HepG2 (cell line): ENCODE data around the gene DUSP16. TPM values are rescaled to one million over a fixed set of nuclear protein-coding genes. Genes with fewer than 3 reads are reported as not detected.

Experiments
- ATAC-seq: fragments of 200-7000 bp; cut with Tn5 transposase; 3 replicates; pipeline ENCODE4 v1.9.1; 2020; ENCODE audit warnings: mild to moderate bottlenecking, moderate library complexity
- BruUV-seq: library from RNA; stranded (reverse); fragments of 400-500 nt; replicated peaks from 2 replicates; lab custom pipeline; 2021; lab: Mats Ljungman, UMichigan
- CTCF ChIA-PET: fragments of 300-600 bp; formaldehyde crosslinking; extraction: SDS; loops from one replicate; lab custom pipeline; 2021; ENCODE audit warnings: low total read pairs, inconsistent platforms, low intra/inter-chr PET ratio; lab: Yijun Ruan, JAX
- POLR2A ChIA-PET: fragments of 350-600 bp; sonication (Branson Sonifier 250); formaldehyde crosslinking; loops from one replicate; lab custom pipeline; 2020; ENCODE audit warnings: antibody characterized with exemption, inconsistent platforms; lab: Yijun Ruan, JAX
- DNase-seq: peaks from one replicate; pipeline ENCODE4 v3.0.0-alpha.2; 2015; ENCODE audit warnings: low spot score
- FAIRE-seq: peaks from 3 replicates; lab custom pipeline; 2011; peaks lifted over from hg19 to GRCh38; lab: Jason Lieb, UNC
- H2AFZ ChIP-seq: one replicate; pipeline ENCODE4 v1.6.1; 2011; ENCODE audit warnings: low read length, inconsistent platforms
- H3K27ac ChIP-seq: fragments of 300-600 bp; 3 replicates; pipeline ENCODE4 v1.8.0; 2011; ENCODE audit warnings: mixed run types, mild to moderate bottlenecking, mixed read lengths, low read length, inconsistent platforms; ENCODE audit not compliant: insufficient read depth; ENCODE audit errors: extremely low read length
- H3K27me3 ChIP-seq, 2 experiments: fragments of 200-600 bp in 1 of 2; 2 replicates in 1 of 2; 3 replicates in 1 of 2; pipeline versions ENCODE4 v1.6.0 to v1.8.0; 2011; ENCODE audit warnings: low read length in 2 of 2, mild to moderate bottlenecking in 2 of 2, moderate library complexity in 2 of 2, inconsistent platforms in 1 of 2; ENCODE audit not compliant: insufficient read depth in 2 of 2, control insufficient read depth in 1 of 2
- H3K36me3 ChIP-seq, 2 experiments: fragments of 200-600 bp in 1 of 2; replicated peaks in 1 of 2; 2 replicates in 1 of 2; 3 replicates in 1 of 2; pipeline versions ENCODE4 v1.5.1 to v1.8.0; 2011; ENCODE audit warnings: low read length in 2 of 2, inconsistent platforms in 1 of 2; ENCODE audit not compliant: insufficient read depth in 2 of 2, control insufficient read depth in 1 of 2
- H3K4me1 ChIP-seq: 2 replicates; pipeline ENCODE4 v1.5.1; 2012; ENCODE audit warnings: low read length, inconsistent platforms; ENCODE audit not compliant: insufficient read depth
- H3K4me2 ChIP-seq: 2 replicates; pipeline ENCODE4 v1.6.0; 2011; ENCODE audit warnings: low read depth, low read length, inconsistent platforms
- H3K4me3 ChIP-seq, 3 experiments: fragments of 200-600 bp in 1 of 3; sonication (generic), shearing (Covaris generic) in 1 of 3; replicated peaks in 1 of 3; 2 replicates each; pipeline ENCODE4 v1.5.1; 2011 to 2016; ENCODE audit warnings: low read length in 3 of 3, inconsistent platforms in 2 of 3, low read depth in 2 of 3, mild to moderate bottlenecking in 2 of 3, control low read depth in 1 of 3, mixed read lengths in 1 of 3; ENCODE audit not compliant: insufficient read depth in 1 of 3
- H3K79me2 ChIP-seq: one replicate; pipeline ENCODE4 v1.6.1; 2011; ENCODE audit warnings: low read length, inconsistent platforms; ENCODE audit not compliant: insufficient read depth
- H3K9ac ChIP-seq: 2 replicates; pipeline ENCODE4 v1.6.0; 2011; ENCODE audit warnings: mild to moderate bottlenecking, low read depth, low read length, inconsistent platforms; ENCODE audit not compliant: insufficient read depth
- H3K9me3 ChIP-seq: 2 replicates; pipeline ENCODE4 v1.5.1; 2012; ENCODE audit warnings: mild to moderate bottlenecking, low read length
- H4K20me1 ChIP-seq: 2 replicates; pipeline ENCODE4 v1.6.0; 2011; ENCODE audit warnings: inconsistent platforms, mild to moderate bottlenecking, low read length, moderate library complexity; ENCODE audit not compliant: insufficient read depth
- PAF1 ChIP-seq: IDR thresholded peaks from 2 replicates; pipeline ENCODE4 v1.6.1; 2016; ENCODE audit warnings: missing genetic modification reagents, missing compliant biosample characterization
- PLRG1 ChIP-seq: fragments of 450-650 bp; conservative IDR thresholded peaks from 2 replicates; pipeline ENCODE4 v1.6.1; 2016
- SPEN ChIP-seq: sonication (generic); formaldehyde crosslinking; IDR thresholded peaks from 2 replicates; pipeline ENCODE4 v1.5.1; 2020; ENCODE audit warnings: low read depth, mild to moderate bottlenecking, missing genetic modification reagents
- TSC22D2 ChIP-seq: sonication (generic); formaldehyde crosslinking; IDR thresholded peaks from 2 replicates; pipeline ENCODE4 v1.5.1; 2020; ENCODE audit warnings: missing genetic modification reagents, mild to moderate bottlenecking, borderline replicate concordance
- ZFP62 ChIP-seq: sonication (generic); formaldehyde crosslinking; IDR thresholded peaks from 2 replicates; pipeline ENCODE4 v1.4.0; 2020; ENCODE audit warnings: missing genetic modification reagents
- ZNF251 ChIP-seq: sonication (generic); formaldehyde crosslinking; IDR thresholded peaks from 2 replicates; pipeline ENCODE4 v1.9.0; 2021; ENCODE audit warnings: mild to moderate bottlenecking, missing genetic modification reagents
- ZNF296 ChIP-seq: sonication (generic); formaldehyde crosslinking; conservative IDR thresholded peaks from 2 replicates; pipeline ENCODE4 v1.5.0; 2020; ENCODE audit warnings: mild to moderate bottlenecking, missing genetic modification reagents
- ZNF781 ChIP-seq: sonication (generic); formaldehyde crosslinking; IDR thresholded peaks from 2 replicates; pipeline ENCODE4 v1.5.1; 2020; ENCODE audit warnings: borderline replicate concordance, mild to moderate bottlenecking, missing genetic modification reagents; ENCODE audit errors: not compliant biosample characterization
- WGBS: methylation state at CpG from one replicate; pipeline ENCODE4 v1.1.6; 2017; ENCODE audit warnings: low lambda C conversion rate; 5-methylcytosine and 5-hydroxymethylcytosine counted together
- in situ Hi-C: cut with HindIII; loops from 2 replicates; pipeline ENCODE4 v1.10.0; 2017; ENCODE audit warnings: low pct_unique_long_range_greater_than_20kb; ENCODE audit not compliant: extremely low pct_ligation_motif_present
- intact Hi-C: fragments of 100-400 bp; cut with micrococcal nuclease; formaldehyde crosslinking; loops from one replicate; pipeline ENCODE4 v1.10.0; 2022; ENCODE audit not compliant: unreplicated experiment
- polyA plus RNA-seq, 8 experiments: library from polyadenylated mRNA; depleted of rRNA in 3 of 8; stranded (reverse) in 7 of 8; unstranded in 1 of 8; fragments of >200 nt; fragmentation: Illumina TruSeq in 4 of 8; extraction: Trizol in 4 of 8; gene quantifications; 2 replicates each; pipeline versions ENCODE4 v1.2.1 to v1.2.3, GENCODE V29; 2011 to 2016; ENCODE audit warnings: low read depth in 4 of 8, missing spikeins in 1 of 8, mixed read lengths in 1 of 8; ENCODE audit not compliant: insufficient read depth in 1 of 8
- total RNA-seq, 5 experiments: library from RNA; depleted of rRNA; stranded (reverse); fragments of >200 nt; fragmentation: Illumina TruSeq; extraction: Trizol; gene quantifications; 2 replicates each; pipeline ENCODE4 v1.2.3, GENCODE V29; 2016; ENCODE audit warnings: low read depth in 1 of 5
- TF ChIP-seq, protein P1 (sequence below): sonication (generic); formaldehyde crosslinking; IDR thresholded peaks from 2 replicates; pipeline ENCODE4 v1.4.0; 2020; ENCODE audit warnings: missing genetic modification reagents
- TF ChIP-seq, protein P2 (sequence below): sonication (generic); formaldehyde crosslinking; IDR thresholded peaks from 2 replicates; pipeline ENCODE4 v1.4.0; 2020; ENCODE audit warnings: missing genetic modification reagents

Gene DUSP16
- total and polyA plus RNA-seq, 2 of the 13 experiments (the other 11 are each of a cell fraction or from before 2014, with no cell fraction given) = 45.7 to 46.6 TPM

DNA sequence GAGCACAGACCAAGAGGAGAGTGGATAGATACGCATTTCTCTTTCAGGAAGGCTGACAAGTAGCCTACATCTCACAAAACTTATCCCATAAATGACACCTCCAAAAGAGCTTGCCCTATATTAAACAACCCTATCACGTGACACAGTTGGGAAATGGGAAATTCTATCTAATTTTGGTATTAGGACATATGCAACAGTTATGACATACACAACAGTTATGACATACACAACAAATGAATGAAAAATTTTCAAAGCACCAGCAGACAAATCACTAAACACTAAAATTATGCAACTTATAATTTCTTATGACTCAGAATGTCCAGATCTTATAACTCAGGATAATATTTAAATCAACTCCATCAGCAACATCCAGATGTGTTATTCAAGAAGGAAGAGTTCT, 54.1 kb downstream of the DUSP16 start:
- FAIRE-seq = no peak
- intact Hi-C loops = no loop called here
- ChIA-PET CTCF (no interaction called here), POLR2A (no interaction called here)
- Histone ChIP-seq H3K4me1 (peaks cover 46% of the 10 kb centered on the region), H3K9ac (no peak overlapping the region), H3K79me2 (peaks cover 96% of the 10 kb centered on the region), H3K27me3 (no peaks in the 10 kb centered on the region), H3K9me3 (no peaks in the 10 kb centered on the region), H3K4me2 (no peak overlapping the region), H2AFZ (no peak overlapping the region), H3K36me3 (peaks cover 12 to 42% of the 10 kb centered on the region in 2 experiments), H3K4me3 (no peak overlapping the region), H4K20me1 (peaks cover 8% of the 10 kb centered on the region; the same call in 1 of the 2 replicates), H3K27ac (no peak overlapping the region)
- no peak for ATAC-seq
- no peak for DNase-seq
- WGBS = 94% methylated on average over 2 of the region's 2 CpGs
- TF ChIP-seq, protein P1, sequence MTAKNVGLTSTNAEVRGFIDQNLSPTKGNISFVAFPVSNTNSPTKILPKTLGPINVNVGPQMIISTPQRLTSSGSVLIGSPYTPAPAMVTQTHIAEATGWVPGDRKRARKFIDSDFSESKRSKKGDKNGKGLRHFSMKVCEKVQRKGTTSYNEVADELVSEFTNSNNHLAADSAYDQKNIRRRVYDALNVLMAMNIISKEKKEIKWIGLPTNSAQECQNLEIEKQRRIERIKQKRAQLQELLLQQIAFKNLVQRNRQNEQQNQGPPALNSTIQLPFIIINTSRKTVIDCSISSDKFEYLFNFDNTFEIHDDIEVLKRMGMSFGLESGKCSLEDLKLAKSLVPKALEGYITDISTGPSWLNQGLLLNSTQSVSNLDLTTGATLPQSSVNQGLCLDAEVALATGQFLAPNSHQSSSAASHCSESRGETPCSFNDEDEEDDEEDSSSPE = no peak
- no peak for TF ChIP-seq SPEN
- TF ChIP-seq ZNF251 (CRISPR knock-in tag) = no peak
- TF ChIP-seq PLRG1 = no peak
- no peak for TF ChIP-seq TSC22D2 (CRISPR knock-in tag)
- no peak for TF ChIP-seq ZNF296
- TF ChIP-seq, protein P2, sequence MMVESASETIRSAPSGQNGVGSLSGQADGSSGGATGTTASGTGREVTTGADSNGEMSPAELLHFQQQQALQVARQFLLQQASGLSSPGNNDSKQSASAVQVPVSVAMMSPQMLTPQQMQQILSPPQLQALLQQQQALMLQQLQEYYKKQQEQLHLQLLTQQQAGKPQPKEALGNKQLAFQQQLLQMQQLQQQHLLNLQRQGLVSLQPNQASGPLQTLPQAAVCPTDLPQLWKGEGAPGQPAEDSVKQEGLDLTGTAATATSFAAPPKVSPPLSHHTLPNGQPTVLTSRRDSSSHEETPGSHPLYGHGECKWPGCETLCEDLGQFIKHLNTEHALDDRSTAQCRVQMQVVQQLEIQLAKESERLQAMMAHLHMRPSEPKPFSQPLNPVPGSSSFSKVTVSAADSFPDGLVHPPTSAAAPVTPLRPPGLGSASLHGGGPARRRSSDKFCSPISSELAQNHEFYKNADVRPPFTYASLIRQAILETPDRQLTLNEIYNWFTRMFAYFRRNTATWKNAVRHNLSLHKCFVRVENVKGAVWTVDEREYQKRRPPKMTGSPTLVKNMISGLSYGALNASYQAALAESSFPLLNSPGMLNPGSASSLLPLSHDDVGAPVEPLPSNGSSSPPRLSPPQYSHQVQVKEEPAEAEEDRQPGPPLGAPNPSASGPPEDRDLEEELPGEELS (CRISPR knock-in tag) = no peak
- no peak for TF ChIP-seq PAF1 (CRISPR knock-in tag)
- no peak for TF ChIP-seq ZFP62 (CRISPR knock-in tag)
- no peak for TF ChIP-seq ZNF781 (CRISPR knock-in tag)
- no TSS peak for BruUV-seq
- in situ Hi-C loops = no loop called here
